MM.1S (cell line): ENCODE results near the gene KIF5C.

Experiments used
- DNase-seq: peaks from one replicate; pipeline ENCODE4 v3.0.0-alpha.2; 2015
- H2AFZ ChIP-seq: fragments of 300-600 bp; sonication (generic); 2 replicates; pipeline ENCODE4 v1.6.0; 2016; ENCODE audit warnings: antibody characterized with exemption, low read length
- H3F3A ChIP-seq: fragments of 300-600 bp; sonication (generic); 2 replicates; pipeline ENCODE4 v1.6.1; 2016; ENCODE audit warnings: mild to moderate bottlenecking, antibody characterized with exemption, low read length, moderate library complexity, mixed read lengths; ENCODE audit not compliant: insufficient read depth
- H3K27ac ChIP-seq: fragments of 300-600 bp; sonication (generic); 2 replicates; pipeline ENCODE4 v1.5.1; 2016; ENCODE audit warnings: mild to moderate bottlenecking, low read length
- H3K27me3 ChIP-seq: fragments of 300-600 bp; sonication (generic); replicated peaks from 2 replicates; pipeline ENCODE4 v1.6.0; 2016; ENCODE audit warnings: low read length; ENCODE audit not compliant: insufficient read depth
- H3K36me3 ChIP-seq: fragments of 300-600 bp; sonication (generic); replicated peaks from 2 replicates; pipeline ENCODE4 v1.6.1; 2016; ENCODE audit warnings: mild to moderate bottlenecking, low read length, mixed read lengths; ENCODE audit not compliant: insufficient read depth
- H3K4me1 ChIP-seq: fragments of 300-600 bp; sonication (generic); 2 replicates; pipeline ENCODE4 v1.6.1; 2016; ENCODE audit warnings: low read length, mixed read lengths
- H3K4me2 ChIP-seq: fragments of 300-600 bp; sonication (generic); 2 replicates; pipeline ENCODE4 v1.6.0; 2016; ENCODE audit warnings: low read depth, low read length
- H3K4me3 ChIP-seq: fragments of 300-600 bp; sonication (generic); 2 replicates; pipeline ENCODE4 v1.5.1; 2016; ENCODE audit warnings: low read length, mixed read lengths
- H3K79me2 ChIP-seq: fragments of 300-600 bp; sonication (generic); 2 replicates; pipeline ENCODE4 v1.6.1; 2016; ENCODE audit warnings: mixed run types, low read length, mixed read lengths
- H3K9ac ChIP-seq: fragments of 300-600 bp; sonication (generic); 2 replicates; pipeline ENCODE4 v1.6.1; 2016; ENCODE audit warnings: low read length, mixed read lengths
- H3K9me2 ChIP-seq: fragments of 300-600 bp; sonication (generic); replicated peaks from 2 replicates; pipeline ENCODE4 v1.6.1; 2016; ENCODE audit warnings: mild to moderate bottlenecking, low read length, mixed read lengths; ENCODE audit not compliant: insufficient read depth
- H3K9me3 ChIP-seq: fragments of 300-600 bp; sonication (generic); replicated peaks from 2 replicates; pipeline ENCODE4 v1.6.1; 2016; ENCODE audit warnings: mild to moderate bottlenecking, low read length, mixed read lengths; ENCODE audit not compliant: insufficient read depth
- H4K20me1 ChIP-seq: fragments of 300-600 bp; sonication (generic); 2 replicates; pipeline ENCODE4 v1.6.1; 2016; ENCODE audit warnings: mild to moderate bottlenecking, low read length, moderate library complexity, mixed read lengths; ENCODE audit not compliant: insufficient read depth
- EZH2 ChIP-seq: fragments of 300-600 bp; sonication (generic); optimal IDR thresholded peaks from 2 replicates; pipeline ENCODE3; 2017; ENCODE audit warnings: low read depth, mild to moderate bottlenecking, antibody characterized with exemption, low read length, mixed read lengths
- EZH2phosphoT487 ChIP-seq: fragments of 300-600 bp; sonication (generic); IDR thresholded peaks from 2 replicates; pipeline ENCODE4 v1.6.1; 2018; ENCODE audit warnings: antibody characterized with exemption, low read length
- TF ChIP-seq, protein P1 (sequence below): fragments of 300-600 bp; sonication (generic); IDR thresholded peaks from 2 replicates; pipeline ENCODE4 v1.5.1; 2016; ENCODE audit warnings: antibody characterized with exemption, low read length, mixed read lengths

KIF5C gene

DNA sequence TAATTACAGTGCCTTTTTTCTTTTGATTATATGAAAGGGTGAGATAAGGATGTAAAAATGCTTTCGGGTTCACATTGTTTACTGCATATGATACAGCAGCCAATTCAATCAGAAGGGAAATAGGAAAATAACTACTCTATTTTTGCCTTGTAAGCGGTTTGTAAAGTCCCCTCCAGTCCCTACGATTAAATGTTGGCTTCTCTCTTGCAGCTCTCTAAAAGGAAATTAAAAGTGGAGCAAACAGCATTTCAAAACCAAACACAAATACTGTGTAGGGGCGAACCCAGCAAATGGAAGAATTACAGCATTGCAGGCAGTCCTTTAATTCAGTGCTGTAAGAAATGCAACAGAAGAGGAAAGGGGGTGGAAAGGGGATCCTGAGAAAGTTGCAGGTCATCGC, 182.4 kb downstream of the KIF5C start:
- Histone ChIP-seq H2AFZ (no peak overlapping the region), H3K79me2 (no peaks in the 10 kb centered on the region), H3K9me3 (no peaks in the 10 kb centered on the region), H4K20me1 (no peaks in the 10 kb centered on the region), H3K4me2 (no peak overlapping the region), H3K9me2 (no peaks in the 10 kb centered on the region), H3K4me1 (no peaks in the 10 kb centered on the region), H3F3A (no peaks in the 10 kb centered on the region), H3K27ac (no peak overlapping the region), H3K4me3 (no peak overlapping the region), H3K36me3 (no peaks in the 10 kb centered on the region), H3K27me3 (no peaks in the 10 kb centered on the region), H3K9ac (no peak overlapping the region)
- TF ChIP-seq, protein P1, sequence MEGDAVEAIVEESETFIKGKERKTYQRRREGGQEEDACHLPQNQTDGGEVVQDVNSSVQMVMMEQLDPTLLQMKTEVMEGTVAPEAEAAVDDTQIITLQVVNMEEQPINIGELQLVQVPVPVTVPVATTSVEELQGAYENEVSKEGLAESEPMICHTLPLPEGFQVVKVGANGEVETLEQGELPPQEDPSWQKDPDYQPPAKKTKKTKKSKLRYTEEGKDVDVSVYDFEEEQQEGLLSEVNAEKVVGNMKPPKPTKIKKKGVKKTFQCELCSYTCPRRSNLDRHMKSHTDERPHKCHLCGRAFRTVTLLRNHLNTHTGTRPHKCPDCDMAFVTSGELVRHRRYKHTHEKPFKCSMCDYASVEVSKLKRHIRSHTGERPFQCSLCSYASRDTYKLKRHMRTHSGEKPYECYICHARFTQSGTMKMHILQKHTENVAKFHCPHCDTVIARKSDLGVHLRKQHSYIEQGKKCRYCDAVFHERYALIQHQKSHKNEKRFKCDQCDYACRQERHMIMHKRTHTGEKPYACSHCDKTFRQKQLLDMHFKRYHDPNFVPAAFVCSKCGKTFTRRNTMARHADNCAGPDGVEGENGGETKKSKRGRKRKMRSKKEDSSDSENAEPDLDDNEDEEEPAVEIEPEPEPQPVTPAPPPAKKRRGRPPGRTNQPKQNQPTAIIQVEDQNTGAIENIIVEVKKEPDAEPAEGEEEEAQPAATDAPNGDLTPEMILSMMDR, result no peak
- TF ChIP-seq EZH2phosphoT487, result no peak
- TF ChIP-seq EZH2, result no peak
- no peak for DNase-seq

DNA sequence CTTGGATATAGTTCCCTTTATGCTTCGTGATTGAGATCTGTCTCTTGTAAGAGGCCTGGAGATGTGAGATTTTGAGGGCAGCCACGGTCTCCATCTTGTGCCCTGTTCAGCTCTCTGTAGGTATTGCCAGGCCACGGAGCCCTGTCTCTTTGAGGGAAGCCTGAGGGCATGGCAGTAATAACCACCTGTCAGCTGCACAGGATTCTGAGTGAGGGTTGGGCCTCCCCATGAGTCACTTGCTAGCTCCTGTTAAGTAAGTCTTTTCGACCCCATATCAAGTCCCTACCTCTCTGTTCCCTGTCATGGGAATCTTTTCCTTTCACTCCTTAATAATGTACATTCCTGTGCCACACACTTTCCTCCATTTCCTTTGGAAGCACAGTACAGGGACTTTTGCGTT, 183.9 kb downstream of the KIF5C start:
- H3K9ac ChIP-seq, result no peak overlapping the region
- no peak overlapping the region for H3K4me2 ChIP-seq
- H2AFZ ChIP-seq, result no peak overlapping the region
- no peaks in the 10 kb centered on the region for H4K20me1 ChIP-seq
- no peak for DNase-seq
- TF ChIP-seq EZH2phosphoT487 (no peak), EZH2 (no peak)
- TF ChIP-seq, protein P1, result no peak
- H3K36me3 ChIP-seq, result no peaks in the 10 kb centered on the region
- H3F3A ChIP-seq, result no peaks in the 10 kb centered on the region
- no peaks in the 10 kb centered on the region for H3K27me3 ChIP-seq
- no peaks in the 10 kb centered on the region for H3K9me3 ChIP-seq
- no peaks in the 10 kb centered on the region for H3K9me2 ChIP-seq
- H3K79me2 ChIP-seq, result no peaks in the 10 kb centered on the region
- no peak overlapping the region for H3K4me3 ChIP-seq
- no peaks in the 10 kb centered on the region for H3K4me1 ChIP-seq
- H3K27ac ChIP-seq, result no peak overlapping the region

DNA sequence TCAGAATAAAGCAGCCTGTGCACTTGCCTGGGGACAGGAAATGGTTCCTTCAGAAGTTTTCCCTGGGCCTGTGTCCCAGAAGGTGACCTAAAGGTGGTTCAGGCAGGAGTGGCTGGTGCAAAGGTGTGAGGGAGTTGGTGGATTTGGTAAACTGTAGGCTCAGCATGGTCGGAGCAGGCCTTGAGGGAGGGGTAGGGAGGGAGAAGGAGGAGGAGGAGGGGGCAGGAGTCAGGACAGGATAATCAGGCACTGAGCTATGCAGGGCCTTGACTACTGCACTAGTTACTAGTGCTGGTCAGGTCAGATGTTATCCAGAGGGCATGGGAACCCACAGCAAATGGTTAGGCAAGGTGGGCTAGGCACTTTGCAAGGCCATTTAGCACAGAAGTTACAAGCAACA, 184.8 kb downstream of the KIF5C start:
- Histone ChIP-seq H3K9me2 (no peaks in the 10 kb centered on the region), H3K9ac (no peak overlapping the region), H3K36me3 (no peaks in the 10 kb centered on the region), H3K4me3 (no peak overlapping the region), H3K79me2 (no peaks in the 10 kb centered on the region), H4K20me1 (no peaks in the 10 kb centered on the region), H3K27ac (no peak overlapping the region), H3F3A (no peaks in the 10 kb centered on the region), H2AFZ (no peak overlapping the region), H3K9me3 (no peaks in the 10 kb centered on the region), H3K4me1 (no peaks in the 10 kb centered on the region), H3K27me3 (no peaks in the 10 kb centered on the region), H3K4me2 (no peak overlapping the region)
- TF ChIP-seq EZH2, result no peak
- no peak for TF ChIP-seq EZH2phosphoT487
- TF ChIP-seq, protein P1, result no peak
- DNase-seq, result no peak
